ENCODE measurements around the gene MRFAP1L1.

Gene MRFAP1L1

DNA sequence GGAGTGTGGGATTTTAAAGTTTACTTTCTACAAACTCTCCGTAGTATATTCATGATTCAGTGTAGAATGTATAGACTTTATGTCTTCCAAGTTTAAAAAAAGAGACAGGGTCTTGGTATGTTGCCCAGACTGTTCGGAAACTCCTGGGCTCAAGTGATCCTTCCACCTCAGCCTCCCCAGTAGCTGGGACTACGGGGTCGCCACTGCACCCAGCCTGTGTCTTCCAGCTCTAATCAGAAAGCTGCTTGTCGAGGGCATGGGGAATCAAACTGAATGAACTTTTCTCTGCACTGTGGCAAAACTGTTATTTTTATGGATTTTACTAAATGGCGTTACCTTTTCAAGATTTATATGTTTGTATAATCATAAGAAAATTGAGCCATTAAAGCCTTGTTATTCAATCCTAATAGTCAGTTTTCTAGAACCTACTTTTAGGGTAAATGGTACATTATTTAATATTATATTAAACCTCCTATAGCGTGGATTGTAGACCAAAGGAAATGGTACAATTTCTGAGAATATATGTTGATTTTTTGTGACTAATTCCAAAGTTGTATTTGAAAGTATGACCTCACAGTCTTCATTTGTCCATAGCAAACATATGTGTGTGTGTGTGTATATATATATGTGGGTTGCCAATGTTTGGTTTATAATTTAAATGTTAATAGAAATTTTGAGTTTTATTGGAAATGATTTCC, 7.4 kb upstream of the MRFAP1L1 start:
- H4K5ac ChIP-seq (ENCODE audit: low read length): no peak overlapping the region
- H3K56ac ChIP-seq (ENCODE audit: low read length): peak overlapping the region; percentile 100
- H3K9ac ChIP-seq (ENCODE audit: low read length): peak overlapping the region; percentile 99
- no peaks in the 10 kb centered on the region for H3K4me1 ChIP-seq (ENCODE audit: control insufficient read depth, low read depth, low read length)
- no peak overlapping the region for H2BK15ac ChIP-seq (replicated peaks; ENCODE audit: low read depth)
- H2BK120ac ChIP-seq (ENCODE audit: low read depth, low read length): no peak overlapping the region
- H3K36me3 ChIP-seq (ENCODE audit: control insufficient read depth, insufficient read depth, low read length): no peaks in the 10 kb centered on the region
- H3K4ac ChIP-seq (ENCODE audit: low read depth, low read length): no peak overlapping the region
- H3K27me3 ChIP-seq (ENCODE audit: insufficient read depth, low read length, poor library complexity): no peaks in the 10 kb centered on the region
- H2BK5ac ChIP-seq (ENCODE audit: low read length): no peak overlapping the region
- H3K79me1 ChIP-seq (ENCODE audit: low read length): peaks cover 7% of the 10 kb centered on the region
- H3K27ac ChIP-seq (ENCODE audit: low read depth, low read length): no peak overlapping the region
- peak overlapping the region; percentile 98 for H3K4me3 ChIP-seq (ENCODE audit: low read length)
- H2AK5ac ChIP-seq (ENCODE audit: low read length): no peak overlapping the region
- H3K79me2 ChIP-seq (ENCODE audit: control insufficient read depth, insufficient read depth, low read length): peaks cover 9% of the 10 kb centered on the region
- no peak overlapping the region for H3K23ac ChIP-seq (ENCODE audit: low read length)
- whole genome bisulfite sequencing (ENCODE audit: extremely low coverage, insufficient coverage, low lambda C conversion rate): no CpG with 5 or more reads among the region's 7 CpGs
- no peak overlapping the region for H3K18ac ChIP-seq (ENCODE audit: low read length)
- no peak for DNase-seq
- no peak overlapping the region for H4K8ac ChIP-seq (ENCODE audit: low read depth, low read length)
- peak overlapping the region; percentile 97 for H3K4me2 ChIP-seq (ENCODE audit: low read length)

DNA sequence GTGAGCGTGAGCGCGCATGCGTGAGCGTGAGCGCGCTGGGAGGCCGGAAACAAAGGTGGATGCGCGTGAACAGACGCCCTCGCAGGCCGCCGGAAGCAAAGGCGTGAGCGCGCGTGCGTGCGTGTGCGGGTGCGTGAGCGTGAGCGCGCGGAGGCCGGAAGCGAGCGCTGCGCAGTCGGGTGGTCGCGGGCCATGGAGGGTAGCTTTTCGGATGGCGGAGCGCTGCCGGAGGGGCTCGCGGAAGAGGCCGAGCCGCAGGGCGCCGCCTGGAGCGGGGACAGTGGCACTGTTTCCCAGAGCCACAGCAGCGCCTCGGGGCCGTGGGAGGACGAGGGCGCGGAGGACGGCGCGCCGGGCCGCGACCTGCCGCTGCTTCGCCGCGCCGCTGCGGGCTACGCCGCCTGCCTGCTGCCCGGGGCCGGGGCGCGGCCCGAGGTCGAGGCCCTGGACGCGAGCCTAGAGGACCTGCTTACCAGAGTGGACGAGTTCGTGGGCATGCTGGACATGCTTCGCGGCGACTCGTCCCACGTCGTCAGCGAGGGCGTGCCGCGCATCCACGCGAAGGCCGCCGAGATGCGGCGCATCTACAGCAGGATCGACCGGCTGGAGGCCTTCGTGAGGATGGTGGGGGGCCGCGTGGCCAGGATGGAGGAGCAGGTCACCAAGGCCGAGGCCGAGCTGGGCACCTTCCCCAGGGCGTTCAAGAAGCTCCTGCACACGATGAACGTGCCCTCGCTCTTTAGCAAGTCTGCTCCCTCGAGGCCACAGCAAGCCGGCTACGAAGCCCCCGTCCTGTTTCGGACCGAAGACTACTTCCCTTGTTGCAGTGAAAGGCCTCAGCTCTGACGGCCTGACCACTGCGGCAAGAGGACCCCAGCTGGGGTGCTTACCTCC, 6.6 kb upstream of the MRFAP1L1 start, which contains the start of gene BLOC1S4:
BLOC1S4 (plus strand) TSS at position 157 of the 894 bp plus-strand sequence; CDS start at position 193, 36 bp downstream.
- peak; percentile 93 for DNase-seq
- peak within 1 kb of the TSS; percentile 42 for H2BK5ac ChIP-seq (ENCODE audit: low read length)
- H3K4ac ChIP-seq (ENCODE audit: low read depth, low read length): peak within 1 kb of the TSS; percentile 17
- peaks cover 9% of the 10 kb centered on the region for H3K79me2 ChIP-seq (ENCODE audit: control insufficient read depth, insufficient read depth, low read length)
- no peak within 1 kb of the TSS for H2BK15ac ChIP-seq (replicated peaks; ENCODE audit: low read depth)
- H3K4me1 ChIP-seq (ENCODE audit: control insufficient read depth, low read depth, low read length): no peaks in the 10 kb centered on the region
- H3K56ac ChIP-seq (ENCODE audit: low read length): peak within 1 kb of the TSS; percentile 100
- H3K9ac ChIP-seq (ENCODE audit: low read length): peak within 1 kb of the TSS; percentile 99
- peak within 1 kb of the TSS; percentile 98 for H4K5ac ChIP-seq (ENCODE audit: low read length)
- H3K36me3 ChIP-seq (ENCODE audit: control insufficient read depth, insufficient read depth, low read length): no peaks in the 10 kb centered on the region
- peak within 1 kb of the TSS; percentile 68 for H2AK5ac ChIP-seq (ENCODE audit: low read length)
- peak within 1 kb of the TSS; percentile 34 for H3K18ac ChIP-seq (ENCODE audit: low read length)
- no peak within 1 kb of the TSS for H2BK120ac ChIP-seq (ENCODE audit: low read depth, low read length)
- no peak within 1 kb of the TSS for H3K27ac ChIP-seq (ENCODE audit: low read depth, low read length)
- no CpG with 5 or more reads among the region's 109 CpGs for WGBS (ENCODE audit: extremely low coverage, insufficient coverage, low lambda C conversion rate)
- no peaks in the 10 kb centered on the region for H3K27me3 ChIP-seq (ENCODE audit: insufficient read depth, low read length, poor library complexity)
- H3K23ac ChIP-seq (ENCODE audit: low read length): peak within 1 kb of the TSS; percentile 95
- H4K8ac ChIP-seq (ENCODE audit: low read depth, low read length): peak within 1 kb of the TSS; percentile 28
- H3K4me3 ChIP-seq (ENCODE audit: low read length): peak within 1 kb of the TSS; percentile 98
- H3K79me1 ChIP-seq (ENCODE audit: low read length): peaks cover 7% of the 10 kb centered on the region
- peak within 1 kb of the TSS; percentile 97 for H3K4me2 ChIP-seq (ENCODE audit: low read length)

DNA sequence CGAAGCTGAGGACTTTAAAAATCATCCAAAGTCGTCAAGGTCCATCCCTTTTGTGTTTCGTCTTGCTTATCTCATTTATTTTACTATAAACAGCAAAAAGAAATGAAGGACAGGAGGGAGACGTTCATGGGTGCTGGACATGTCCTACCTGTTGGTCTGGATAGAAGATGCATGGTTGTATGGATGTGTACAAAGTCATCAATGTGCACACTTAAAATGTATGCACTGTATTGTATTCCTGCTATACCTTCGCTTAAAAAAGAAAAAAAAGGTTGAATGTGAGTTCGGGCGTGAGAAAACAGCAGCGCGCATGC, 6.0 kb upstream of the MRFAP1L1 start:
- no peaks in the 10 kb centered on the region for H3K27me3 ChIP-seq (ENCODE audit: insufficient read depth, low read length, poor library complexity)
- H4K8ac ChIP-seq (ENCODE audit: low read depth, low read length): peak overlapping the region; percentile 28
- peaks cover 7% of the 10 kb centered on the region for H3K79me1 ChIP-seq (ENCODE audit: low read length)
- peak overlapping the region; percentile 62 for H3K9ac ChIP-seq (ENCODE audit: low read length)
- peak overlapping the region; percentile 84 for H3K56ac ChIP-seq (ENCODE audit: low read length)
- no peak overlapping the region for H2BK15ac ChIP-seq (replicated peaks; ENCODE audit: low read depth)
- no peak overlapping the region for H2BK5ac ChIP-seq (ENCODE audit: low read length)
- no peak for DNase-seq
- H3K4me3 ChIP-seq (ENCODE audit: low read length): no peak overlapping the region
- no peak overlapping the region for H3K23ac ChIP-seq (ENCODE audit: low read length)
- peak overlapping the region; percentile 53 for H3K4me2 ChIP-seq (ENCODE audit: low read length)
- no peak overlapping the region for H3K18ac ChIP-seq (ENCODE audit: low read length)
- no peaks in the 10 kb centered on the region for H3K4me1 ChIP-seq (ENCODE audit: control insufficient read depth, low read depth, low read length)
- H4K5ac ChIP-seq (ENCODE audit: low read length): peak overlapping the region; percentile 98
- peaks cover 9% of the 10 kb centered on the region for H3K79me2 ChIP-seq (ENCODE audit: control insufficient read depth, insufficient read depth, low read length)
- no CpG with 5 or more reads among the region's 9 CpGs for WGBS (ENCODE audit: extremely low coverage, insufficient coverage, low lambda C conversion rate)
- H3K27ac ChIP-seq (ENCODE audit: low read depth, low read length): no peak overlapping the region
- no peak overlapping the region for H2AK5ac ChIP-seq (ENCODE audit: low read length)
- H3K4ac ChIP-seq (ENCODE audit: low read depth, low read length): no peak overlapping the region
- no peak overlapping the region for H2BK120ac ChIP-seq (ENCODE audit: low read depth, low read length)
- no peaks in the 10 kb centered on the region for H3K36me3 ChIP-seq (ENCODE audit: control insufficient read depth, insufficient read depth, low read length)

DNA sequence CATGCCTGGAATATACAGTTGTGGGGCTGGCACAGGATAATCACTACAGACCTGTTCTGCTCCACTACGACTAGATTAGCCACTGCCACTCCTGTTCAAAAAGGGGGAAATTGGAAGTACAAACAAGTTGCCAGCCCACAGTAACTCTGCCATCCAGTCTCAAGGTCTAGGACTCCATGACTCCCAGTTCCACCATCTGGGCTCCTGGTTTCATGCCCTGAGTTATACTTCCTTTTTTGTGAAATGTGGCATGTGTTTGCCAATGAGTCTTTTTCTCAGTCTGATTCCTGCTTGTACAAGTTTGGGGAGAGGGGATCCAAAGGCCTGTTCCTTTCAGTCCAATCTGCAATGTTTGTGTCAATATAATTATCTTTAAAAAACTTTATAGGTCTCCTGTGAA, 5.3 kb upstream of the MRFAP1L1 start:
- no peak overlapping the region for H3K4me2 ChIP-seq (ENCODE audit: low read length)

DNA sequence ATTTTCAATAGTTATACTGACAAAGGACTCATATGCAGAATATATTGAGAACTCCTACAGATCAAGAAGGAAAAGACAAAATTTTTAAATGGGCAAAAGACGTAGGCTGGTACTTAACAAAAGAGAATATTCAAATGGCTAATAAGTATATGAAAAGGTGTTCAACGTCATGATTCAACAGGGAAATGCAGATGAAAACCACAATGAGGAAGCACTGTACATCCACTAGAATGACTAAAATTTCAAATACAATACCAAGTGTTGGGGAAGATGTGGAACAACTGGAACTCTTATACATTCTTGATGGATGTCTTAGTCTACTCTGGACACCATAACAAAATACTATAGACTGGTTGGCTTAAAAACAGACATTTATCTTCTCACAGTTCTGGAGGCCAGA, 1.3 kb upstream of the MRFAP1L1 start:
- H2BK5ac ChIP-seq (ENCODE audit: low read length): no peak overlapping the region
- no peak overlapping the region for H3K4me3 ChIP-seq (ENCODE audit: low read length)
- H3K4ac ChIP-seq (ENCODE audit: low read depth, low read length): no peak overlapping the region
- H3K4me1 ChIP-seq (ENCODE audit: control insufficient read depth, low read depth, low read length): peaks cover 10% of the 10 kb centered on the region
- H3K18ac ChIP-seq (ENCODE audit: low read length): no peak overlapping the region
- no peak overlapping the region for H3K23ac ChIP-seq (ENCODE audit: low read length)
- H3K27ac ChIP-seq (ENCODE audit: low read depth, low read length): no peak overlapping the region
- no CpG with 5 or more reads among the region's 2 CpGs for WGBS (ENCODE audit: extremely low coverage, insufficient coverage, low lambda C conversion rate)
- no peak overlapping the region for H4K8ac ChIP-seq (ENCODE audit: low read depth, low read length)
- H3K56ac ChIP-seq (ENCODE audit: low read length): no peak overlapping the region
- no peak overlapping the region for H2BK15ac ChIP-seq (replicated peaks; ENCODE audit: low read depth)
- peaks cover 19% of the 10 kb centered on the region for H3K79me1 ChIP-seq (ENCODE audit: low read length)
- peaks cover 33% of the 10 kb centered on the region for H3K79me2 ChIP-seq (ENCODE audit: control insufficient read depth, insufficient read depth, low read length)
- no peak for DNase-seq
- no peak overlapping the region for H2BK120ac ChIP-seq (ENCODE audit: low read depth, low read length)
- no peak overlapping the region for H4K5ac ChIP-seq (ENCODE audit: low read length)
- no peak overlapping the region for H2AK5ac ChIP-seq (ENCODE audit: low read length)
- H3K9ac ChIP-seq (ENCODE audit: low read length): no peak overlapping the region
- no peak overlapping the region for H3K4me2 ChIP-seq (ENCODE audit: low read length)
- H3K27me3 ChIP-seq (ENCODE audit: insufficient read depth, low read length, poor library complexity): no peaks in the 10 kb centered on the region
- H3K36me3 ChIP-seq (ENCODE audit: control insufficient read depth, insufficient read depth, low read length): no peaks in the 10 kb centered on the region

More for the DNA sequence above, 5.3 kb upstream of the MRFAP1L1 start:
- Histone ChIP-seq H4K8ac (ENCODE audit: low read depth, low read length) (no peak overlapping the region), H3K27me3 (ENCODE audit: insufficient read depth, low read length, poor library complexity) (no peaks in the 10 kb centered on the region), H3K23ac (ENCODE audit: low read length) (no peak overlapping the region), H2AK5ac (ENCODE audit: low read length) (no peak overlapping the region), H3K79me2 (ENCODE audit: control insufficient read depth, insufficient read depth, low read length) (peaks cover 9% of the 10 kb centered on the region), H3K56ac (ENCODE audit: low read length) (no peak overlapping the region), H3K4me3 (ENCODE audit: low read length) (no peak overlapping the region), H3K18ac (ENCODE audit: low read length) (no peak overlapping the region), H2BK15ac (replicated peaks; ENCODE audit: low read depth) (no peak overlapping the region), H3K27ac (ENCODE audit: low read depth, low read length) (no peak overlapping the region), H2BK120ac (ENCODE audit: low read depth, low read length) (no peak overlapping the region), H3K4me1 (ENCODE audit: control insufficient read depth, low read depth, low read length) (no peaks in the 10 kb centered on the region), H4K5ac (ENCODE audit: low read length) (no peak overlapping the region), H3K79me1 (ENCODE audit: low read length) (peaks cover 7% of the 10 kb centered on the region), H3K36me3 (ENCODE audit: control insufficient read depth, insufficient read depth, low read length) (no peaks in the 10 kb centered on the region), H2BK5ac (ENCODE audit: low read length) (no peak overlapping the region), H3K4ac (ENCODE audit: low read depth, low read length) (no peak overlapping the region), H3K9ac (ENCODE audit: low read length) (no peak overlapping the region)
- DNase-seq: no peak
- no CpG with 5 or more reads among the region's 1 CpG for WGBS (ENCODE audit: extremely low coverage, insufficient coverage, low lambda C conversion rate)

Data from mesendoderm (in vitro differentiated cells).